Hair follicle dermal papilla cell (primary cell): Measurements from ENCODE around the gene FHL1. TPM values are rescaled to one million over a fixed set of nuclear protein-coding genes. Genes with fewer than 3 reads are reported as not detected.

Experiments used
- small RNA-seq: library from RNA; depleted of rRNA; stranded (forward); fragments of <200 nt; gene quantifications from one replicate; pipeline ENCODE3, GENCODE V24; 2012
- total RNA-seq: library from RNA; depleted of rRNA; stranded (reverse); fragments of >200 nt; gene quantifications from 2 replicates; pipeline ENCODE4 v1.2.3, GENCODE V29; 2012

The FHL1 gene
- 135 and 174 TPM in 2 replicates for total RNA-seq

DNA sequence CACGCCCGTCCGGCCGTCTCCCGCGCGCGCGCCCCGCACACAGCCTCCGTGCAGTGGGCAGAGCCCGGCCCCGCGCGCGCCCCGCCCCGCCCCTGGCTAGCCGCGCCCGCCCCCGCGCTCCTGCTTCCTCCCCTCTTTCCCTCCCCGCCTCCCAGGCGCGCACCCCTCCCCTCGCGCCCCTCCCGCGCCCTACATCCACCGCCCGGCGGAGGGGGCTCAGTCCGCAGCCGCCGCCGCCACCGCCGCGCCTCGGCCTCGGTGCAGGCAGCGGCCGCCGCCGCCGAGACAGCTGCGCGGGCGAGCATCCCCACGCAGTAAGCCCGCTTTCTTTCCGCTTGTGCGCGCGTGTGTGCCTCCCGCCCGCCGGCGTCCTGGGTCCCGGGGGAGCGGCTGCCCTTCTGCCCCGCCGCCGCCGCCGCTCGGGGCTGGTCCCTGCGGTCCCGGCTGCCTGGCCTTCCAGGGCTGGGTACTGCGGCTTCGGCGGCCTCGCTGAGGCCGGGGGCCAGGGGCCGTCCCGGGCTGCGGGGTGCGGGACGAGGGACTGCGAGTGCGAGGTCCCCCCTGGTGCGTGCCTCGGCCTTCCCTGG, at the start of gene FHL1:
FHL1 (plus strand) TSS at position 219 of the 587 bp plus-strand sequence.

DNA sequence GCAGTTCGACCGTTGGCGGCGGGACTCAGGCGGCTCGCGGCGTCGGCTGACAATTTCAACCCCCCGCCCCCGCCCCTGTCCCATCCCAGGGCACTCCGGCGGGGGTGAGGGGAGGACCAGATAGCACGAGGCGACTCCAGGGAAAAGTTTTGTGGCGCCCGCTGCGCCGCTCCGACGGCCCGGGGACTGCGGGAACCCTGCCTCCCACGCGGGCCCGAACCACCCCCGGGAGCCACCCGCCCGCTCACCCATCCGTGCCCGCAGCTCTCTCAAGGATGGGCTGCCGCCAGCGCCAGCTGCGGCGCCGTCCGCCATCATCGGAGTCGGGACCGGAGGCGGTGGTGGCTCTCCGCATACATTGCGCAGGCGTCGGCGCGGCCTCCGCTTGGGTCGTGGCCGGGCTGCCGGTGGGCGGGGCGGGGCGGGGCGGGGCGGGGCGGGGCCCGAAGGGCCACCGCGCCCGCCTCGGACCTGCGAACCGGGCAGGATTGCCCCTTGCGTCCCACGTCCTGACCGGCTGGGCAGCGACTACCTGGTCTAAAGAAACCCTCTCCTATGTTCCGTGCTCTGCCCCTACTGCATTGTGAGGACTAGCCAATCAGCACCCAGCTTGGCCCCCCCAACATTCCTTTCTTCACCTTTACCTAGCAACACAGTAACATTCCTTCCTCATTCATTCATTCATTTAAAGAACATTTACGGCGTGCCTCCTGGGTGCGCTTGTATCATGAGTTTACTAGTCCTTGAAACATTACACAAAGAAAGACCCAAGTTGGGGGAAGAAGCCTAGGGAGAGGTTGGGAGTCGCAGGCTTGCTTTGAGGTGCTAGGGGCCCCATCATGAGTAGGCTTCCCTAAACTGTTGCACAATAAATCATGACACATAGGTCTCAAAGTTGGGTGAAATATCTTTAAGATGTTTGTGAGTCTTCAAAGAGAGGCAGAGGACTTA, 104.0 kb downstream of the FHL1 start, which contains the start of gene MAP7D3:
MAP7D3 (minus strand) TSS at position 360 of the 951 bp plus-strand sequence; CDS start at position 318, 42 bp downstream.

Small RNA genes lying within 50 kb of the gene (small RNA-seq; reads per million reads assigned to genes)
- gene RF01210: not detected

Other genes starting within 250 kb of the FHL1 start
- 21.3 and 23.7 TPM in 2 replicates for gene MMGT1, start 173.5 kb upstream of the FHL1 start, total RNA-seq
- gene SLC9A6, start 162.1 kb upstream of the FHL1 start, total RNA-seq: 21.9 and 24.3 TPM in 2 replicates
- gene MAP7D3, start 103.9 kb downstream of the FHL1 start, total RNA-seq: 26.0 and 28.1 TPM in 2 replicates
- gene ADGRG4, start 153.4 kb downstream of the FHL1 start, total RNA-seq: not detected in 2 replicates